H9 (cell line): ENCODE measurements around the gene STAB2. TPM values are rescaled to one million over a fixed set of nuclear protein-coding genes. Genes with fewer than 3 reads are reported as not detected.

Experiments used
- DNase-seq: peaks from one replicate; pipeline ENCODE4 v3.0.0-alpha.2; 2017
- H2AFZ ChIP-seq: one replicate; pipeline ENCODE4 v1.6.1; 2013; ENCODE audit warnings: mild to moderate bottlenecking, low read length, control low read depth, moderate library complexity
- H2AK5ac ChIP-seq: 2 replicates; pipeline ENCODE4 v1.6.1; 2013; ENCODE audit warnings: low read length, control low read depth, mixed read lengths; ENCODE audit not compliant: insufficient read length
- H2BK120ac ChIP-seq: one replicate; pipeline ENCODE4 v1.6.1; 2013; ENCODE audit warnings: low read depth, mild to moderate bottlenecking, low read length, control low read depth, inconsistent platforms; ENCODE audit not compliant: poor library complexity, severe bottlenecking
- H2BK12ac ChIP-seq: 2 replicates; pipeline ENCODE4 v1.6.1; 2013; ENCODE audit warnings: low read length, control low read depth, mixed read lengths, low read depth; ENCODE audit not compliant: insufficient read length
- H2BK15ac ChIP-seq: 2 replicates; pipeline ENCODE4 v1.6.1; 2013; ENCODE audit warnings: low read depth, low read length, control low read depth
- H2BK20ac ChIP-seq: one replicate; pipeline ENCODE4 v1.6.1; 2013; ENCODE audit warnings: low read depth, mild to moderate bottlenecking, low read length, control low read depth, inconsistent platforms; ENCODE audit not compliant: poor library complexity, severe bottlenecking
- H2BK5ac ChIP-seq: 2 replicates; pipeline ENCODE4 v1.6.1; 2013; ENCODE audit warnings: low read length, control low read depth, mixed read lengths; ENCODE audit not compliant: insufficient read length
- H3K14ac ChIP-seq: 2 replicates; pipeline ENCODE4 v1.6.1; 2013; ENCODE audit warnings: low read length, control low read depth; ENCODE audit not compliant: insufficient read depth
- H3K18ac ChIP-seq: 2 replicates; pipeline ENCODE4 v1.6.1; 2013; ENCODE audit warnings: low read depth, mild to moderate bottlenecking, mixed read lengths, low read length, control low read depth; ENCODE audit not compliant: insufficient read length
- H3K23ac ChIP-seq: 2 replicates; pipeline ENCODE4 v1.6.1; 2013; ENCODE audit warnings: low read length, control low read depth, mixed read lengths, low read depth; ENCODE audit not compliant: insufficient read length
- H3K23me2 ChIP-seq: 2 replicates; pipeline ENCODE4 v1.6.1; 2013; ENCODE audit warnings: low read depth, mild to moderate bottlenecking, mixed read lengths, low read length, control low read depth; ENCODE audit not compliant: insufficient read length, poor library complexity, severe bottlenecking
- H3K27ac ChIP-seq: 2 replicates; pipeline ENCODE4 v1.5.1; 2013; ENCODE audit warnings: low read length, control low read depth, mixed read lengths, low read depth; ENCODE audit not compliant: insufficient read length
- H3K27me3 ChIP-seq: 2 replicates; pipeline ENCODE4 v1.6.1; 2013; ENCODE audit warnings: low read length, control low read depth, inconsistent platforms; ENCODE audit not compliant: insufficient read depth
- H3K4ac ChIP-seq: 2 replicates; pipeline ENCODE4 v1.6.1; 2013; ENCODE audit warnings: low read depth, mild to moderate bottlenecking, control low read depth, inconsistent platforms, low read length, moderate library complexity
- H3K4me1 ChIP-seq: 2 replicates; pipeline ENCODE4 v1.6.1; 2013; ENCODE audit warnings: low read length, control low read depth, inconsistent platforms; ENCODE audit not compliant: insufficient read depth
- H3K4me2 ChIP-seq: 2 replicates; pipeline ENCODE4 v1.6.1; 2013; ENCODE audit warnings: low read length, control low read depth, mixed read lengths; ENCODE audit not compliant: insufficient read length, insufficient read depth
- H3K56ac ChIP-seq: 2 replicates; pipeline ENCODE4 v1.6.1; 2013; ENCODE audit warnings: low read depth, mild to moderate bottlenecking, mixed read lengths, low read length, control low read depth; ENCODE audit not compliant: insufficient read length
- H3K79me1 ChIP-seq: 2 replicates; pipeline ENCODE4 v1.6.1; 2013; ENCODE audit warnings: low read depth, mild to moderate bottlenecking, moderate library complexity, low read length, control low read depth, inconsistent platforms; ENCODE audit not compliant: insufficient read depth, poor library complexity, severe bottlenecking
- H3K79me2 ChIP-seq: 2 replicates; pipeline ENCODE4 v1.6.1; 2013; ENCODE audit warnings: low read length, control low read depth, inconsistent platforms; ENCODE audit not compliant: insufficient read depth
- H3K9ac ChIP-seq: 2 replicates; pipeline ENCODE4 v1.6.1; 2013; ENCODE audit warnings: low read length, control low read depth, mixed read lengths; ENCODE audit not compliant: insufficient read length; ENCODE audit errors: extremely low read depth
- H3K9me3 ChIP-seq: one replicate; pipeline ENCODE4 v1.6.1; 2013; ENCODE audit warnings: low read depth, low read length, inconsistent platforms; ENCODE audit not compliant: control insufficient read depth
- H3T11ph ChIP-seq: one replicate; pipeline ENCODE4 v1.6.1; 2013; ENCODE audit warnings: mild to moderate bottlenecking, low read length, control low read depth, inconsistent platforms
- H4K20me1 ChIP-seq: one replicate; pipeline ENCODE4 v1.6.1; 2013; ENCODE audit not compliant: control insufficient read depth, insufficient read length, insufficient read depth
- H4K5ac ChIP-seq: 2 replicates; pipeline ENCODE4 v1.6.1; 2013; ENCODE audit warnings: low read depth, mild to moderate bottlenecking, mixed read lengths, low read length, control low read depth; ENCODE audit not compliant: insufficient read length
- H4K8ac ChIP-seq: replicated peaks from 2 replicates; pipeline ENCODE4 v1.6.1; 2013; ENCODE audit warnings: low read length, control low read depth, mixed read lengths, low read depth; ENCODE audit not compliant: insufficient read length
- H4K91ac ChIP-seq: 2 replicates; pipeline ENCODE4 v1.6.1; 2013; ENCODE audit warnings: low read depth, mild to moderate bottlenecking, moderate library complexity, mixed read lengths, low read length, control low read depth; ENCODE audit not compliant: insufficient read length
- H3K27ac Mint-ChIP-seq, 3 experiments: 2 replicates in 2 of 3; 3 replicates in 1 of 3; pipeline ENCODE4 v1.8.0; 2020 to 2021; ENCODE audit warnings: mixed read lengths in 3 of 3, mild to moderate bottlenecking in 1 of 3, moderate library complexity in 1 of 3
- H3K27me3 Mint-ChIP-seq: 2 replicates; pipeline ENCODE4 v1.8.0; 2021; ENCODE audit warnings: low read depth, mild to moderate bottlenecking, moderate library complexity, mixed read lengths
- H3K36me3 Mint-ChIP-seq, 3 experiments: 2 replicates in 2 of 3; 3 replicates in 1 of 3; pipeline ENCODE4 v1.8.0; 2020 to 2021; ENCODE audit warnings: low read depth in 3 of 3, mixed read lengths in 3 of 3; ENCODE audit not compliant: insufficient read depth in 1 of 3
- H3K4me1 Mint-ChIP-seq, 2 experiments: 2 replicates each; pipeline ENCODE4 v1.8.0; 2020; ENCODE audit warnings: mixed read lengths in 2 of 2
- H3K4me3 Mint-ChIP-seq, 2 experiments: 2 replicates in 1 of 2; 3 replicates in 1 of 2; pipeline ENCODE4 v1.8.0; 2020 to 2021; ENCODE audit warnings: mild to moderate bottlenecking in 2 of 2, mixed read lengths in 2 of 2, moderate library complexity in 1 of 2
- H3K9me3 Mint-ChIP-seq, 2 experiments: 2 replicates in 1 of 2; 3 replicates in 1 of 2; pipeline ENCODE4 v1.8.0; 2020; ENCODE audit warnings: mild to moderate bottlenecking in 2 of 2, mixed read lengths in 2 of 2, moderate library complexity in 1 of 2
- WGBS: extraction: QIAGEN DNeasy Blood & Tissue Kit; methylation state at CpG from one replicate; pipeline ENCODE4 v1.1.7; 2013; ENCODE audit warnings: missing lambda C conversion rate, low lambda C conversion rate, mixed read lengths; ENCODE audit not compliant: insufficient read length; ENCODE audit errors: extremely low coverage; 5-methylcytosine and 5-hydroxymethylcytosine counted together
- total RNA-seq: library from RNA; stranded (reverse); gene quantifications from 2 replicates; pipeline ENCODE4 v1.2.1, GENCODE V29; 2021
- TF ChIP-seq, protein P1 (sequence below): fragments of 200-600 bp; sonication (generic); conservative IDR thresholded peaks from 3 replicates; pipeline ENCODE4 v1.8.0; 2021; ENCODE audit warnings: antibody characterized with exemption, mild to moderate bottlenecking

Gene STAB2
- total RNA-seq, 1 experiment from 2014 or later = 0.02 TPM

GRCh38 chr12:103573185-103573584 is 13.9 kb upstream of the STAB2 start:
- Mint-ChIP-seq H3K4me1 (peaks cover 18 to 24% of the 10 kb centered on the region in 2 experiments), H3K36me3 (no peaks in the 10 kb centered on the region), H3K4me3 (no peak overlapping the region), H3K27ac (no peak overlapping the region; a peak in 1 of 7 replicates), H3K27me3 (peaks cover 32% of the 10 kb centered on the region), H3K9me3 (no peaks in the 10 kb centered on the region)
- whole genome bisulfite sequencing = no CpG with 5 or more reads among the region's 3 CpGs
- Histone ChIP-seq H2BK12ac (no peak overlapping the region), H2BK20ac (no peak overlapping the region), H3K9ac (no peak overlapping the region), H3K27me3 (no peaks in the 10 kb centered on the region), H4K8ac (no peak overlapping the region), H3T11ph (no peak overlapping the region), H4K5ac (no peak overlapping the region), H3K23ac (no peak overlapping the region), H3K9me3 (no peaks in the 10 kb centered on the region), H3K18ac (no peak overlapping the region), H2BK120ac (no peak overlapping the region), H2BK5ac (no peak overlapping the region), H3K4me1 (no peaks in the 10 kb centered on the region; the same call in 1 of the 2 replicates), H3K56ac (no peak overlapping the region), H4K20me1 (no peaks in the 10 kb centered on the region), H2AFZ (no peak overlapping the region), H2AK5ac (no peak overlapping the region), H3K4ac (no peak overlapping the region), H3K23me2 (peaks cover 5% of the 10 kb centered on the region), H4K91ac (no peak overlapping the region), H3K4me2 (no peak overlapping the region), H3K14ac (no peak overlapping the region), H3K27ac (no peak overlapping the region), H3K79me2 (no peaks in the 10 kb centered on the region), H2BK15ac (no peak overlapping the region), H3K79me1 (no peaks in the 10 kb centered on the region)
- DNase-seq = no peak
- TF ChIP-seq, protein P1, sequence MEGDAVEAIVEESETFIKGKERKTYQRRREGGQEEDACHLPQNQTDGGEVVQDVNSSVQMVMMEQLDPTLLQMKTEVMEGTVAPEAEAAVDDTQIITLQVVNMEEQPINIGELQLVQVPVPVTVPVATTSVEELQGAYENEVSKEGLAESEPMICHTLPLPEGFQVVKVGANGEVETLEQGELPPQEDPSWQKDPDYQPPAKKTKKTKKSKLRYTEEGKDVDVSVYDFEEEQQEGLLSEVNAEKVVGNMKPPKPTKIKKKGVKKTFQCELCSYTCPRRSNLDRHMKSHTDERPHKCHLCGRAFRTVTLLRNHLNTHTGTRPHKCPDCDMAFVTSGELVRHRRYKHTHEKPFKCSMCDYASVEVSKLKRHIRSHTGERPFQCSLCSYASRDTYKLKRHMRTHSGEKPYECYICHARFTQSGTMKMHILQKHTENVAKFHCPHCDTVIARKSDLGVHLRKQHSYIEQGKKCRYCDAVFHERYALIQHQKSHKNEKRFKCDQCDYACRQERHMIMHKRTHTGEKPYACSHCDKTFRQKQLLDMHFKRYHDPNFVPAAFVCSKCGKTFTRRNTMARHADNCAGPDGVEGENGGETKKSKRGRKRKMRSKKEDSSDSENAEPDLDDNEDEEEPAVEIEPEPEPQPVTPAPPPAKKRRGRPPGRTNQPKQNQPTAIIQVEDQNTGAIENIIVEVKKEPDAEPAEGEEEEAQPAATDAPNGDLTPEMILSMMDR = no peak
